Erythroblast (primary cell): ENCODE measurements around the gene CYSRT1.
A peak's percentile ranks its signal among the peaks of the same experiment; 100 is the strongest.

ENCODE experiments used
- DNase-seq, 2 experiments: peaks; one replicate each; lab custom pipeline; 2025; lab: John Stamatoyannopoulos, UW
- GATA1 ChIP-seq: IDR thresholded peaks from 2 replicates; pipeline ENCODE4 v1.6.1; 2011; ENCODE audit warnings: low read depth, mild to moderate bottlenecking, control low read depth, low read length, moderate library complexity
- POLR2A ChIP-seq: IDR thresholded peaks from 2 replicates; pipeline ENCODE4 v1.6.1; 2011; ENCODE audit warnings: mild to moderate bottlenecking, low read length

Gene CYSRT1

DNA sequence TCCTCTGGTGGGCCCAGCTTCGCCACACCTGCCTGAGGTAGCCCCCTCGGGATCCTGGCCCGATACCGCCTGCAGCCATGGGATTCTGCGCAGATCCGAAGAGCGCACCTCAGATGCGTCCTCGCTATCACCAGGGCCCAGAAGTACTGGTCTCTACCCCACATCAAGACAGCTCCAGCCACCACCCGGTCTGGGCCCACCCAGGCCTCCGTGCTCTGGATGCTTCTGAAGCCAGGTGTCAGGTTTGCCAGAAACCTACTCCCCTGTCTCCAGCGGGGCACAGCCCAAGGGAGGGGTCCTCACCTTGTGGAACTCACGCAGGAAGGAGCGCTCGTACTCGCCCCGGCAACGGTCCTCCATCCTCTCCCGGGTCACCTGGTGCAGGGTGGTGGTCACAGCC lies 39.1 kb upstream of the CYSRT1 start:
- DNase-seq: no peak
- no peak for TF ChIP-seq GATA1
- no peak for TF ChIP-seq POLR2A

DNA sequence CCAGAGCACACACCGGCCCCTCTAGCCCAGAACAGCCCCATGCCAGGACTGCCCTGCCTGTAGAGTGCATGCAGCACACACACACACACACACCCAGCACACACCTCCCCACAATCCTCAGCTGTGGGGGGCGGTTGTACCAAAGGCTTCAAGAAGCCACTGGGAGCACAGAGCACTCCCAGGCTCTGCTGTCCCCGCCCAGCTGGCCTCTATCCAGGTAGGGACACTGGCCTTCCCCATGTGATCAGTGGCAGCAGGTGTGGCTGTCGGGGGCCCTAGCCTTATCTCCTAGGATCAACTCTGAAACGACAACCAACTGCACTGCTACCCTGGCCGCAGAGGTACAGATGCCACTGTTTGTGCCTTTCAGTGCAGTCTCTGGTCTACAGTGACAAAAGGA lies 38.6 kb upstream of the CYSRT1 start:
- TF ChIP-seq GATA1 (no peak), POLR2A (no peak)
- peak; percentile 40 to 47 for DNase-seq

DNA sequence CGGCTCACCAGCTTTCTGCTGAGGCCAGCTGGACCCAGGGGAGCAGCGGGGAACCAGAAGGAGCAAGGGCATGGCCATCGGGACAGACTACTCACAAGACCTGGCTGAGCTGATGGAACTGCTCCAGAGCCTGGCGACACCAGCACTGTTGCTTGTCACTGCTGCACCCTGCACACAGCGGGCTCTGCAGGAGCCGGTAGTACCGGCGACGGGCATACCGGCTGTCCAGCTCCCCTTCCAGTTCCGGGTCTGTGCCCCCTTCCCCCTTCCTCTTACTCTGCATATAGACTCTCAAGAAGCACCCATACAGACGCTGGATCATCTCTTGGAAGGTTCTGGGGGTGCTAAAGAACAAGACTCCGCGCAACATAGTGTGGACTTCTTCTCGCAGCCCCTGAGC lies 37.6 kb upstream of the CYSRT1 start:
- TF ChIP-seq POLR2A (no peak), GATA1 (no peak)

DNA sequence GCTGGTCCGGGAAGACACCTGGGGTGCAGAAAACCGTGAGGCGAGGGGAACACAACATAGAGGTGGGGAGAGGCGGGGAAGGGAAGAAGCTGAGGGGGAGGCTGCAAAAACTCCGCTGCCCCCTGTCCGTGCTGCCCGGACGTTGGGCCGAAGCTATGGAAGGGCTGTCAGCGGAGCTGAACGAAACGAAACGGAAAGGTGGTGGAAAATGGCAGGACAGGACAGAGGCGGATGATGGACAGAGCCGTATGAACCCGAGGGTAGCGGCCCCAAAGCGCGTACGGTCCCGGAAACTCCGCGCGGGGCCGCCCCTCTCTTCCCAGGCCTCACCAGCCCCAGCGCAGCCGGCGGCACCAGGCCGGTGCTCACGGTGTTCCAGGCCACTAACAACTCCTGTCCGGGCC lies 36.9 kb upstream of the CYSRT1 start:
- TF ChIP-seq POLR2A: no peak
- no peak for TF ChIP-seq GATA1

More for the DNA sequence above, 37.6 kb upstream of the CYSRT1 start:
- no peak for DNase-seq

DNA sequence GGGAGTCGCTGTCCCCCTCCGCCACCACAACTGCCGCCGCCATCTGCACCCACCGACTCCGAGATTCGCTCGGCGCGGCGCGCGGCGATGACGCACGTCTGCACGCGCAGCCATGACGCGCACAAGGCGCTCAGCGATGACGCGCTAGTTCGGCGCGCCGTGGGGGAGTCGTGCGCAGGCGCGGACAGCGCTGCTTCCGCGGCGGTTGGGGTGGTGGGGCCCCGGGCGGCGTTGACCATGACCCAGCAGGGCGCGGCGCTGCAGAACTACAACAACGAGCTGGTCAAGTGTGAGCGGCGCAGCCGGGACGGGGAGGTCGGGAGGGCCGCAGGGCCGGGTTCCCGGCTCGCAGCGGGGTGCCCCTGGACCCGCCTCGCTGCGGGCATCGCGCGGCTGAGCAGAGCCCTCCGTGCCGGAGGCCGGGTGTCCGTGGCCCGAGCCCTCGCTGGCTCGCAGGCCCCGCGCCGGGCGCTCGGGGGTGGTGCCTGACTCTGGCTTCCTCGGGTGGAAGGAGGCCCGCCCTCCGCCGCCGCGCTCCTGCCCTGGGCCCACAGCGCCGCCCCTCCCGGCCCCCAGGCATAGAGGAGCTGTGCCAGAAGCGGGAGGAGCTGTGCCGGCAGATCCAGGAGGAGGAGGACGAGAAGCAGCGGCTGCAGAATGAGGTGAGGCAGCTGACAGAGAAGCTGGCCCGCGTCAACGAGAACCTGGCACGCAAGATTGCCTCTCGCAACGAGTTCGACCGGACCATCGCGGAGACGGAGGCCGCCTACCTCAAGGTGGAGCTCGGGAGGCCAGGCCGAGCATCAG lies 36.3 kb upstream of the CYSRT1 start, which contains the start of the genes ANAPC2 and SSNA1:
Gene ANAPC2 (minus strand): TSS at position 71 of the 807 bp plus-strand sequence. CDS start 28 bp downstream, at position 43.
Gene SSNA1 (plus strand): TSS at position 187 of the 807 bp plus-strand sequence. CDS start 51 bp downstream, at position 238.
- peak; percentile 98 to 99 for DNase-seq
- TF ChIP-seq GATA1 (no peak), POLR2A (peak; percentile 94)

More for the DNA sequence above, 36.9 kb upstream of the CYSRT1 start:
- DNase-seq: no peak

DNA sequence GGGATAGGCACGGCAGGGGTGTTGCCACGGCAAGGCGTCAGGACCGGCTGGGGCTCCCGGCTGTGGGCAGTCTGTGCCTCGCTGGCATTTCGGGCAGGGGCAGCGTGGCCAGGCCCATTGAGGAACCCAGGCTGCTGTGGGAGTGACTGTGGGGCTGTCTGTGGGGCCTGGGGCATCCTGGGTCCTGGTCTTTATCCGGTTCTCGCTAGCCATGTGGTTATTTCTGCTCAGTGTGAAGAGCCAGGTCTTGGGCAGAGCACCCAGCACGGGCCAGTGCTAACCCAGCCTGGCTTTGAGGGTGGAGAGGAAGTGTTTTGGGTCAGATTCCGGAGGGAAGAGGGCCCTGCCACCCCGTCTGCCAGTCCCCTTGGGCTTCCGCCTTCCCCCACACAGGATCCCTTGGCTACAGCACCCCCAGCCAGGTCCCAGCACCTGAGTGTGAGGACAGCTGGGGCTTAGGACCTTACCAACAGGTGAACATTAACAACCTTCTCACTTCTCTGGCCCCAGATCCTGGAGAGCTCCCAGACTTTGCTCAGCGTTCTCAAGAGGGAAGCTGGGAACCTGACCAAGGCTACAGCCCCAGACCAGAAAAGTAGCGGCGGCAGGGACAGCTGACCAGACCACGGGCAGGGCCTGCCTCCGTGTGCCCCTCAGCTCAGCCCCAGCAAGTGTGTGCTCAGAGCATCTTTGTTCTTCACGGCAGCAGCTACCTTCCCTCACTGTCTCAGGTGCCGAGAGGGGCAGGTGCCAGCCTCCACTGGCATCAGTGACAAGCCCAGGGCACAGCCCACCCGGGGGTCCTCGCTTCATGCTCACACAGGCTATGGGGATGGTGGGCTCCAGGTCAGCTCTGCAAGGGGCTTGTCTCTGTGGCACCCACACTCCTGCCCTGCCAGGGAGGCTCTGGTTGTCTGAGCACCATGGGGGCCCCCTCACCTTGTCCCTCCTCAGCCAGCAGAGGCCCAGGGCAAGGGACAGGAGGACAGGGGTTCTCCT lies 35.4 kb upstream of the CYSRT1 start:
- no peak for DNase-seq
- TF ChIP-seq GATA1: no peak
- TF ChIP-seq POLR2A: no peak

DNA sequence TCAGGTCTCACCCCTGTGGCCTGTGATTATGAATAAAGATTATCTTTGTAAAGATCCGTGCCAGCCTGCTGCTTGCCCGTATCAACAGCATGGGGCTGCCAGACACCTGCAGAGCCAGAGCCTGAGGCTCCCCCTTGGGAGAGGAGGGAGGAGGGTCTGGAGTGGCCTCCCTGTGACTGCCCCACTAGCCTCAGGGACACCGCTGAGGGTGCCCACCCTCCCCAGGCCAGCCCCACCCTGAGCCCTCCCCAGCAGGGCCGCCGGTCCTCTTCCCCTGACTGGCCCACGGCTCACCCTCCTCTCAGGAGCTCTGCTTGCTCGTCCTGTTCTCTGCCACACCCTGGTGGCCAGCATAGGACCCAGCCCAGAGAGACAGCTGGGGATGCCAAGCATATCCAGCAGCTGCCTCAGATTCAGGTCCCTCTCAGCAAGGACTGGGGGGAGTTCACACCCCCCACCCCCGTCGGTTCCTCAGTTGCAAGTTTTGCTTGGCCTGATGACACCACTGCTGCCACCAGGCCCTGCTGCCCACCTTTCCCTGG lies 34.6 kb upstream of the CYSRT1 start:
- DNase-seq: no peak
- TF ChIP-seq POLR2A (no peak), GATA1 (no peak)

DNA sequence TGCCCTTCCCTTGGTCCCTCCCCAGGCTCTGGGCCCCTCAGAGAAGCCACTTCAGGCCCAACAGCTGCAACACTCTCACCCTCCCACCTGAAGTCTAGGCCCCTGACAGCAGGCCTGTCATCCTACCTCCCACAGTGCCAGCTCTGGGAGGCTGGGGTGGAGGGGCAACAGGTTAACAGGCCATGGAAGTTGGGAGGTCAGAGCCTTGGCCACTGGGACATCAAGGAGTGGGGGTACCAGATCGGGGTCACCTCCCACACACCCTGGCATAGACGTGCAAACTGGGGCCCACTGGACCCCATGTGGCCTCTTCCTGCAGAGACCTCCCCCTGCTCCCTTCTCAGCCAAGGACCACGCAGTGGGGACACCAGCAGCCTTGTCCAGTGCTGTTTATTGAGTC lies 33.7 kb upstream of the CYSRT1 start:
- DNase-seq: no peak

DNA sequence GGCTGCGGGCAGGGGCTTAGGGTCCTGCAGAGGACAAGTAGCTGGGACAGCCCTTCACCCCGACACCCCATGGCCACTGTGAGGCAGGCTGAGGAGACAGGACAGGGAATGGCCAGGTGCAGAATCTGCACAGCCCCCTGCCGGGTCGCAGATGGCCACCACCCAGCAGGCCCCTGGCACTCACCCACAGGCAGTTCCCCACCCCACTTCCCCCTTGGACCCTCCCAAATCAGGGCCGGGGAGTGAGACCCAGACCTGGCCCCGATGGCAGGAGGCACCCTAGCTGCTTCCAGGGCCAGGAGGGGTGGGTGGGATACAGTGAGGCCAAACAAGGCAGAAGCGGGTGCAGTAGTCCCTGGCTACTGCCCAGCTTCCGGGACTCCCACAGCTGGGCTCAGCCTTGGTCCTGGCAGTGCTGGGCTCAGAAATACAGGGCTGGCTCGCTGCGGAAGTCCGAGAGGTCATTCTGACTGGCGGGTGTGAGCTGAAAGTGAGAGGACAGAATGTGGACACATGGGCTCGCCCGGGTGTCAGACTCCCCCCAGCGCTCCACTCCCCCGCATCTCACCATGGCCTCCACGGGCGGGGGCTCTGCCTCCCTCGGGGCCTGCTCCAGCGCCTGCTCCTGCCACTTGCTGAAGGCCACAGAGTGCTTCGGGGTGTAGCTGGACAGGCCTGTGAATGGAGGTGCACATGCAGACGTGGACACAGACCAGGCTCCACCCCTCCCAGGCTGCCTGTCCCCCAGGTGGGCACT lies 33.1 kb upstream of the CYSRT1 start:
- DNase-seq: no peak
- TF ChIP-seq POLR2A (no peak), GATA1 (no peak)

More for the DNA sequence above, 33.7 kb upstream of the CYSRT1 start:
- TF ChIP-seq GATA1 (no peak), POLR2A (no peak)

DNA sequence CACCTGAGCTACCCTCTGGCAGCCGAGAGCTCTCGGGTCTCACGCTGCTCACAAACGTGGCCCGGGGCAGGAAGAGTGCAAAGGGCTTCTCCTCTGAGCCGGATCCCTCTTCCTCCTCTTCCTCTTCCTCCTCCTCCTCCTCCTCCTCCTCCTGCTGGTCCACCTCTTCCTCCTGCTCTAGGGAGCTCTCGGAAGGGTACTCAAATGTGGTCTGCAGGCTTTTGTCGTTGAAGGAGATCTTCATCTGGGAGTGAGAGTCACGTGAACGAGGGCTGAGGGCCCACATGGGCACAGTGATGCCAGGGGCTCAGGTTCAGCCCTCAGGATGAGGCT lies 32.6 kb upstream of the CYSRT1 start:
- DNase-seq: no peak
- TF ChIP-seq GATA1 (no peak), POLR2A (no peak)

DNA sequence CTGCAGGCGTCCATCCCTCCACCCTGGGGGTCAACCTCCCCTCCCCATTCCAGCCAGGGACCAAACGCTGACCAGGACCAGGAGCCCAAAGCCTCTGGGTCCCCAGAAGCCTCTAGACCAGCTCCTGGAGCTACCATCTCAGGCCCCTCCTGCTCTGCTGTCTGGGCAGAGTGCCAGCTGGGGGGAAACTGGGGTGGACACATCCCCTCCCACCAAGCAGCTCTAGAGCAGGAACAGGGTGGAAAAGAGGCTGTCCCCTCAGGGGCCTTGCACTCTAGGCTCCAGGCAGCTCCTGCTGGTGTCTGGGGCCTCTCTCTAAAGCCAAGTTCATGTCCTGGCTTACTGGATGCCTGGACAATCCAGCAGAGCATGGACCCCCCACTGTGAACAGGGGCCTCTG lies 32.1 kb upstream of the CYSRT1 start:
- DNase-seq: no peak
- TF ChIP-seq GATA1 (no peak), POLR2A (no peak)

DNA sequence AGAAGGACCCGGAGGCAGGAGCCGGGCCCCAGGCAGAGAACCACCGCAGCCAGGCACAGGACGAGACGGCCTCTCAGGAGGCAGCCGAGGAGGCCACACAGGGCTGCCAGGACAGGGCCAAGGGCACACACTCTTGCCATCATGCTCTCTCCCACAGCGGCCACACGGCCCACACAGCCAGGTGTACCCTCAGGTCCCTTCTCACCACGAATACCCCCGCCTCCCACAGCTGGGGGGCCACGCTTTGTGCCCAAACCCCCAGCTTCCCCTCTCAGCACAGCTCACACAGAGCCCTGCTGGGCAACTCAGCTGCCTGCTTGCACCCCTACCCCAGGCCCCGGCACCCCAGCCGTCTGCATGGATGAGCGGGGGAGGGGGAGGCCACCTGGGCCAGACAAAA lies 31.2 kb upstream of the CYSRT1 start:
- no peak for DNase-seq
- no peak for TF ChIP-seq POLR2A
- no peak for TF ChIP-seq GATA1

DNA sequence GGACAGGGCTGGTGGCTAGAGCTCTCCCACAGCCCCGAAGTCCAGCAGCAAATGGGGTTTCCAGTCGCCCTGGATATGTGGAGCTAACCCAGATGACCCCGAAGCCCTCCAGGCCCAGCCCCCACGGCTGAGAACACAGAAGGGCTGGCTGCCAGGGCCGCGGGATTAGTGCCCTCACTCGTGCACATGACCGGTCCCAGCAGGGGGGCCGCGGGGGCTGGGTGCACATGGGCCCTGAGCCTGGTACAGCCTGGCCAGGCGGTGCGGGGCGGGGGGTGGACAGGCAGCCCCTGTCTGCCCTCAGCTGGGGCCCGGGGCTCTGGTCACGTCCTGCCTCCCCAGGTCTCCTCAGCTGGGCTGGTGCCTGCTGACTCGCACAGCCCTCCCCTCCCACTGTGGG lies 30.6 kb upstream of the CYSRT1 start:
- no peak for DNase-seq
- TF ChIP-seq GATA1 (no peak), POLR2A (no peak)
